Activated naive CD8-positive, alpha-beta T cell treated with anti-CD3 and anti-CD28 coated beads for 36 hours (primary cell): ENCODE data around the gene PC. TPM values are rescaled to one million over a fixed set of nuclear protein-coding genes. Genes with fewer than 3 reads are reported as not detected.

Experiments used
- DNase-seq: peaks from one replicate; pipeline ENCODE4 v3.0.0; 2021
- H3K27ac Mint-ChIP-seq: one replicate; pipeline ENCODE4 v1.8.0; 2022; ENCODE audit warnings: mild to moderate bottlenecking, moderate library complexity, mixed read lengths
- H3K27me3 Mint-ChIP-seq: one replicate; pipeline ENCODE4 v1.8.0; 2022; ENCODE audit warnings: mild to moderate bottlenecking, mixed read lengths
- H3K36me3 Mint-ChIP-seq: one replicate; pipeline ENCODE4 v1.8.0; 2021; ENCODE audit warnings: mild to moderate bottlenecking, mixed read lengths
- H3K4me1 Mint-ChIP-seq: one replicate; pipeline ENCODE4 v1.8.0; 2021; ENCODE audit warnings: mixed read lengths
- H3K4me3 Mint-ChIP-seq: one replicate; pipeline ENCODE4 v1.8.0; 2022; ENCODE audit warnings: mild to moderate bottlenecking, moderate library complexity, mixed read lengths
- H3K9me3 Mint-ChIP-seq: one replicate; pipeline ENCODE4 v1.8.0; 2022; ENCODE audit warnings: mixed read lengths
- total RNA-seq, 2 experiments: library from RNA; stranded (reverse); gene quantifications; one replicate each; pipeline ENCODE4 v1.2.3, GENCODE V29; 2021

PC gene
- total RNA-seq, 2 experiments from 2014 or later: 8.1 TPM

- Mint-ChIP-seq H3K36me3 (no peaks in the 10 kb centered on the region), H3K4me3 (no peak overlapping the region), H3K9me3 (no peaks in the 10 kb centered on the region), H3K27me3 (no peaks in the 10 kb centered on the region), H3K4me1 (peaks cover 6% of the 10 kb centered on the region), H3K27ac (no peak overlapping the region)
- peak; percentile 7 for DNase-seq
Observed at GRCh38 chr11:66950112-66950535, 8.1 kb downstream of the PC start.

GRCh38 chr11:66938582-66939135, 19.5 kb downstream of the PC start:
- no peaks in the 10 kb centered on the region for H3K4me1 Mint-ChIP-seq
- H3K27me3 Mint-ChIP-seq: no peaks in the 10 kb centered on the region
- no peak overlapping the region for H3K4me3 Mint-ChIP-seq
- H3K27ac Mint-ChIP-seq: no peak overlapping the region
- H3K36me3 Mint-ChIP-seq: no peaks in the 10 kb centered on the region
- DNase-seq: no peak
- no peaks in the 10 kb centered on the region for H3K9me3 Mint-ChIP-seq

GRCh38 chr11:66937193-66937733, 20.9 kb downstream of the PC start:
- Mint-ChIP-seq H3K4me3 (no peak overlapping the region), H3K4me1 (no peaks in the 10 kb centered on the region), H3K36me3 (no peaks in the 10 kb centered on the region), H3K27me3 (no peaks in the 10 kb centered on the region), H3K27ac (no peak overlapping the region), H3K9me3 (no peaks in the 10 kb centered on the region)
- DNase-seq: no peak

GRCh38 chr11:66936311-66936711, 21.9 kb downstream of the PC start:
- no peak overlapping the region for H3K4me3 Mint-ChIP-seq
- no peaks in the 10 kb centered on the region for H3K36me3 Mint-ChIP-seq
- no peaks in the 10 kb centered on the region for H3K9me3 Mint-ChIP-seq
- no peaks in the 10 kb centered on the region for H3K4me1 Mint-ChIP-seq
- no peak overlapping the region for H3K27ac Mint-ChIP-seq
- H3K27me3 Mint-ChIP-seq: no peaks in the 10 kb centered on the region
- no peak for DNase-seq

- H3K4me1 Mint-ChIP-seq: no peaks in the 10 kb centered on the region
- no peaks in the 10 kb centered on the region for H3K27me3 Mint-ChIP-seq
- H3K9me3 Mint-ChIP-seq: no peaks in the 10 kb centered on the region
- no peak for DNase-seq
- no peaks in the 10 kb centered on the region for H3K36me3 Mint-ChIP-seq
- no peak overlapping the region for H3K4me3 Mint-ChIP-seq
- H3K27ac Mint-ChIP-seq: no peak overlapping the region
Observed at GRCh38 chr11:66934950-66935779, 23.0 kb downstream of the PC start.

- Mint-ChIP-seq H3K4me1 (no peaks in the 10 kb centered on the region), H3K27me3 (no peaks in the 10 kb centered on the region)
- DNase-seq: no peak
Observed at GRCh38 chr11:66933531-66933930, 24.7 kb downstream of the PC start.

GRCh38 chr11:66932543-66932942, 25.6 kb downstream of the PC start:
- Mint-ChIP-seq H3K36me3 (no peaks in the 10 kb centered on the region), H3K27me3 (no peaks in the 10 kb centered on the region), H3K4me1 (no peaks in the 10 kb centered on the region), H3K27ac (no peak overlapping the region), H3K4me3 (no peak overlapping the region), H3K9me3 (no peaks in the 10 kb centered on the region)
- no peak for DNase-seq

More at GRCh38 chr11:66933531-66933930, 24.7 kb downstream of the PC start:
- Mint-ChIP-seq H3K27ac (no peak overlapping the region), H3K4me3 (no peak overlapping the region), H3K36me3 (no peaks in the 10 kb centered on the region), H3K9me3 (no peaks in the 10 kb centered on the region)

- no peaks in the 10 kb centered on the region for H3K27me3 Mint-ChIP-seq
- H3K27ac Mint-ChIP-seq: no peak overlapping the region
- H3K36me3 Mint-ChIP-seq: peaks cover 1% of the 10 kb centered on the region
- H3K4me1 Mint-ChIP-seq: no peaks in the 10 kb centered on the region
- peaks cover 1% of the 10 kb centered on the region for H3K9me3 Mint-ChIP-seq
- no peak overlapping the region for H3K4me3 Mint-ChIP-seq
- DNase-seq: no peak
Observed at GRCh38 chr11:66929753-66930152, 28.4 kb downstream of the PC start.

- no peak overlapping the region for H3K4me3 Mint-ChIP-seq
- no peak overlapping the region for H3K27ac Mint-ChIP-seq
- peaks cover 3% of the 10 kb centered on the region for H3K36me3 Mint-ChIP-seq
- peaks cover 3% of the 10 kb centered on the region for H3K9me3 Mint-ChIP-seq
- DNase-seq: no peak
- H3K4me1 Mint-ChIP-seq: no peaks in the 10 kb centered on the region
- H3K27me3 Mint-ChIP-seq: no peaks in the 10 kb centered on the region
Observed at GRCh38 chr11:66924272-66924671, 33.9 kb downstream of the PC start.

- H3K27me3 Mint-ChIP-seq: no peaks in the 10 kb centered on the region
- no peaks in the 10 kb centered on the region for H3K4me1 Mint-ChIP-seq
- H3K9me3 Mint-ChIP-seq: peaks cover 3% of the 10 kb centered on the region
- peaks cover 3% of the 10 kb centered on the region for H3K36me3 Mint-ChIP-seq
- H3K4me3 Mint-ChIP-seq: no peak overlapping the region
- H3K27ac Mint-ChIP-seq: no peak overlapping the region
- DNase-seq: no peak
Observed at GRCh38 chr11:66922551-66922950, 35.6 kb downstream of the PC start.

GRCh38 chr11:66920978-66921784, 37.0 kb downstream of the PC start:
- Mint-ChIP-seq H3K36me3 (peaks cover 3% of the 10 kb centered on the region), H3K4me3 (no peak overlapping the region), H3K9me3 (peaks cover 3% of the 10 kb centered on the region), H3K27me3 (no peaks in the 10 kb centered on the region), H3K4me1 (no peaks in the 10 kb centered on the region), H3K27ac (no peak overlapping the region)
- no peak for DNase-seq

GRCh38 chr11:66919923-66920322, 38.3 kb downstream of the PC start:
- H3K27me3 Mint-ChIP-seq: no peaks in the 10 kb centered on the region
- peaks cover 3% of the 10 kb centered on the region for H3K36me3 Mint-ChIP-seq
- no peak for DNase-seq
- H3K4me3 Mint-ChIP-seq: no peak overlapping the region
- H3K27ac Mint-ChIP-seq: no peak overlapping the region
- H3K4me1 Mint-ChIP-seq: no peaks in the 10 kb centered on the region
- peaks cover 3% of the 10 kb centered on the region for H3K9me3 Mint-ChIP-seq

GRCh38 chr11:66918741-66919140, 39.4 kb downstream of the PC start:
- Mint-ChIP-seq H3K36me3 (no peaks in the 10 kb centered on the region), H3K4me3 (no peak overlapping the region), H3K9me3 (no peaks in the 10 kb centered on the region), H3K4me1 (no peaks in the 10 kb centered on the region), H3K27ac (no peak overlapping the region), H3K27me3 (no peaks in the 10 kb centered on the region)
- DNase-seq: no peak

- H3K27ac Mint-ChIP-seq: no peak overlapping the region
Observed at GRCh38 chr11:66915866-66916265, 42.3 kb downstream of the PC start.

More at GRCh38 chr11:66915866-66916265, 42.3 kb downstream of the PC start:
- no peaks in the 10 kb centered on the region for H3K36me3 Mint-ChIP-seq
- no peak for DNase-seq
- no peaks in the 10 kb centered on the region for H3K9me3 Mint-ChIP-seq
- no peaks in the 10 kb centered on the region for H3K27me3 Mint-ChIP-seq
- no peaks in the 10 kb centered on the region for H3K4me1 Mint-ChIP-seq
- H3K4me3 Mint-ChIP-seq: no peak overlapping the region
